ENCODE results near the gene POLN.

Gene POLN

GRCh38 chr4:2062168-2062807 lies 179.6 kb downstream of the POLN start:
- no peak for DNase-seq (ENCODE audit: low read depth in 1 of 2, low spot score in 1 of 2)

GRCh38 chr4:2061186-2062131 lies 180.5 kb downstream of the POLN start:
- no peak for DNase-seq (ENCODE audit: low read depth in 1 of 2, low spot score in 1 of 2)

GRCh38 chr4:2060611-2061185 lies 181.2 kb downstream of the POLN start:
- no peak for DNase-seq (ENCODE audit: low read depth in 1 of 2, low spot score in 1 of 2)

- DNase-seq (ENCODE audit: low read depth in 1 of 2, low spot score in 1 of 2): no peak
These were observed 182.0 kb downstream of the POLN start for GRCh38 chr4:2059726-2060602.

GRCh38 chr4:2059046-2059725 lies 182.7 kb downstream of the POLN start, which contains the start of gene NAT8L:
Gene NAT8L, plus strand, starts transcription at chr4:2059327. Its CDS starts 185 bp downstream, at chr4:2059512.
- no peak for DNase-seq (ENCODE audit: low read depth in 1 of 2, low spot score in 1 of 2)

- DNase-seq (ENCODE audit: low read depth in 1 of 2, low spot score in 1 of 2): no peak
These were observed 183.5 kb downstream of the POLN start for GRCh38 chr4:2058264-2059045.

DNA sequence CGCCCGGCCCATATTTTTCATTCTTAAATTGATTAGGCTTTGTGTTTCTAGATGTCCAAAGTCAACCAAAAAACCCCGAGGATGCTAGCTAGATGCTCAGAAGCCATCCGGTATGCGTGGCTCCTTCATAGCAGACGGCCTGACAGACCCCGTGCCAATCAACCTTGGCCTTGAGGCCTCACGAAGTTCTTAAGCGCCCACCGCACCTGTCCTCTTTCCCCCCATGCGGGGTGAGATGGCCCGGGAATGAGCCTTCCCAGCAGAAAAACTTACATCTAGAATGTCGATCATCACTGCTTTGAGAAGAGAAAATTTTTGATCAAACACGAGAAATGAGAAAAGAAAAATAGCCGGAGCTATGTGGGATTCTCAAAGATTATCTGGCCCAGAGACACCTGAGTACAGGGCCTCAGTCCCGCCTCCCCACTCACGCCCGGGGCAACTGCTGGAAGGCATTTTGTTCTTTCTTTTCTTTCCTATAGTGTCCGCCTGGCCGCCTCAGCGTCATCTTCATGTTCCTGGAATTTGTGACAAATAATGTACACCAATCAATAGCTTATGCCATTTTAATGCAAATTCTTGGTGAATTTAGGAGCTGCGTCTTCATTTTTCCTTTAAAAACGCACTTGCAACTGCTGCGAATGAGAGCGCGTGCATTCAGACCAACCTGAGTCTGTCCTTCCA lies 184.4 kb downstream of the POLN start:
- no peak for DNase-seq (ENCODE audit: low read depth in 1 of 2, low spot score in 1 of 2)

DNA sequence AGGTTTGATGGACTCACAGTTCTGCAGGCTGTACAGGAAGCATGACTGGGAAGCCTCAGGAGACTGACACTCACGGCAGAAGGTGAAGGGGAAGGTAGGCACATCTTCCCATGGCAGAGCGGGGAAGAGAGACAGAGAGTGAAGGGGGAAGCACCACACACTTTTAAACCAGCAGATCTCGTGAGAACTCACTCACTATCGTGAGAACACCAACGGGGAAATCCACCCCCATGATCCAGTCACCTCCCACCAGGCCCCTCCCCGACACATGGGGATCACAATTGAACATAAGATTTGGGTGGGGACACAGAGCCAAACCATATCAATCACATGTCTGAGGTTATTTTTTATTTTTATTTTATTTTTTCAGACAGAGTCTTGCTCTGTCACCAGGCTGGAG lies 187.7 kb downstream of the POLN start:
- DNase-seq (ENCODE audit: low read depth in 1 of 2, low spot score in 1 of 2): no peak

- DNase-seq (ENCODE audit: low read depth in 1 of 2, low spot score in 1 of 2): no peak
These were observed 190.8 kb downstream of the POLN start for GRCh38 chr4:2051086-2051485.

- no peak for DNase-seq (ENCODE audit: low read depth in 1 of 2, low spot score in 1 of 2)
These were observed 192.1 kb downstream of the POLN start for GRCh38 chr4:2049811-2050210.

GRCh38 chr4:2049381-2049780 lies 192.5 kb downstream of the POLN start:
- DNase-seq (ENCODE audit: low read depth in 1 of 2, low spot score in 1 of 2): no peak

DNA sequence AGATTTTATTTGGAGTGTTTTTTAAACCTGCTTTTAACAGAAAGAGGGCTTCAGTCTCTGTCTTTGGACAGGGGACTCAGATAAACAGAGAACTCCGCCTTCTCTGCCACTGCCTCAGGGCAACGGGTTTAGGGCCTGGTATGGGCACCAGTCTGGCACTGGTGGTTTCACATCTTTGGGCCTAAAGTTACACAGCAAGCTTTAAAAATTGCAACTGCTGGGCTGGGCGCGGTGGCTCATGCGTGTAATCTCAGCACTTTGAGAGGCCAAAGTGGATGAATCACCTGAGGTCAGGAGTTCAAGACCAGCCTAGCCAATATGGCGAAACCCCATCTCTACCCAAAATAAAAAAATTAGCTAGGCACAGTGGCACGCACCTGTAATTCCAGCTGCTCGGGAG lies 193.1 kb downstream of the POLN start:
- DNase-seq (ENCODE audit: low read depth in 1 of 2, low spot score in 1 of 2): no peak

DNA sequence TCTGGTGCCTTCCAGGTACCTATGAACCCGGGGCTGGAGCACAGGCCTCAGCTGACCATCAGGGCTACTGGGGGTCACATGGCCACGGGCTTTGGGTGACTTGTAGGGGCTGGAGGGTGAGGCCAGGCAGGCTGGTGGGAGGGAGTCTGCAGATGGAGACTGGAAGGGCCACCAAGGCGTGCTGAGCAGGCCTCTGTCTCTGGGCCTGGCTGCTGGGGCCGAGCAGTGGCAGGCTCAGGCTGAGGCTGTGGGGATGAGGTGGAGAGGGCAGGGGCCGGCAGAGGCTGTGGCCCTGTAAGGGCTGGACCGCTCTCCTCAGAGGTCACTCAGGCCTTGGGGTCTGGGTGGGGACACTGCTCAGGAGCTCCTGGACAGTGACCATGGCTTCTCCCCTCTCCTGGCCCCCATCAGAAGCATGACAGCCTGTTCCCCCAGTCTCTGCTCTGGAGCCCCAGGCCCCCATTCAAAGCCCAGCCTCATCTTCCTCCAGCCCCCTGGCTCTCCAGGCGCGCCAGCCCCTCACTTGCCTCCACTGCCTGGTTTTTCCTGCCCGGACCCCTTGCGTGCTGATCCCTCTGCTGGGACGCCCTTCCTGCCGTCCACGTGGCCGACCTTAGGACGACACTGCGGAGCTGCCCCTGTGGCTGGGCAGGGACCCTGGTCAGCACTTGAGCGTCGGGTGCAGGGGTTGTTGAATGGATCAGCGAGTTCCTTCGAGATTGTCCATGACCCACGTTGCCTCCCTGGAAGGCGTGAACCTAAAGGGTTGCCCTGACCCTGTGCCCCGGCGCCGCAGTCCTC lies 193.9 kb downstream of the POLN start:
- DNase-seq (ENCODE audit: low read depth in 1 of 2, low spot score in 1 of 2): no peak

GRCh38 chr4:2047031-2047660 lies 194.8 kb downstream of the POLN start:
- no peak for DNase-seq (ENCODE audit: low read depth in 1 of 2, low spot score in 1 of 2)

GRCh38 chr4:2046031-2046961 lies 195.6 kb downstream of the POLN start:
- no peak for DNase-seq (ENCODE audit: low read depth in 1 of 2, low spot score in 1 of 2)

DNA sequence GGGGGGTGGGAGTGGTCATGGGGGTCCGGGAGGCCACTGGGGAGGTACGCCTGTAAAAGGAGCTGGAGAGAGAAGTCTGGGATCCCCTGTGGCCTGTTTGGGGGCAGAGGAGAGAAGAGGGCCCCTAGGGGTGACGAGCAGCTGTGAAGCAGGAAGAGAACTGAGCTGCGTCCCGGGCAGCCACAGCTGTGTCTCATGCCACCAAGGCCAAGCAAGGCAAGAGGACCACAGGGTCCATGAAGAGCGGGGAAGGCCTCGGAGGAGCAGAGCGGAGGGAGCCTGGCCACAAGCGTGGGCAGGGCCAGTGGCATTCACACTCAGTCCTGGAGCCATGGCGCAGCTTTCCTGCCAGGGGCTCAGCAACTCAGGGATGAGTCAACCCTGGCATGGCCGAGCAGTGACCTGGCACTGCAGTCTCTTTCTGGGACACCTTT lies 196.4 kb downstream of the POLN start:
- DNase-seq (ENCODE audit: low read depth in 1 of 2, low spot score in 1 of 2): no peak
